ENCODE measurements around the gene GTPBP3. TPM values are rescaled to one million over a fixed set of nuclear protein-coding genes. Genes with fewer than 3 reads are reported as not detected.
A peak's percentile ranks its signal among the peaks of the same experiment; 100 is the strongest.

The GTPBP3 gene
- total RNA-seq, 1 donor from 2014 or later = 28.9 TPM

- no peak for TF ChIP-seq CTCF (IDR thresholded peaks at IDR 0.05)
- no peaks in the 10 kb centered on the region for H3K9me3 Mint-ChIP-seq (ENCODE audit: unreplicated experiment)
- no peaks in the 10 kb centered on the region for H3K36me3 Mint-ChIP-seq (ENCODE audit: unreplicated experiment)
- H3K4me1 Mint-ChIP-seq (ENCODE audit: unreplicated experiment) = peaks cover 23% of the 10 kb centered on the region
- H3K4me3 Mint-ChIP-seq (ENCODE audit: unreplicated experiment) = peak overlapping the region; percentile 86
- peak overlapping the region; percentile 68 for H3K27ac Mint-ChIP-seq (ENCODE audit: unreplicated experiment)
- no peaks in the 10 kb centered on the region for H3K27me3 Mint-ChIP-seq (ENCODE audit: unreplicated experiment)
- DNase-seq (ENCODE audit: extremely low spot score, unreplicated experiment) = no peak
These were observed 1.8 kb upstream of the GTPBP3 start for GRCh38 chr19:17335575-17335974.

DNA sequence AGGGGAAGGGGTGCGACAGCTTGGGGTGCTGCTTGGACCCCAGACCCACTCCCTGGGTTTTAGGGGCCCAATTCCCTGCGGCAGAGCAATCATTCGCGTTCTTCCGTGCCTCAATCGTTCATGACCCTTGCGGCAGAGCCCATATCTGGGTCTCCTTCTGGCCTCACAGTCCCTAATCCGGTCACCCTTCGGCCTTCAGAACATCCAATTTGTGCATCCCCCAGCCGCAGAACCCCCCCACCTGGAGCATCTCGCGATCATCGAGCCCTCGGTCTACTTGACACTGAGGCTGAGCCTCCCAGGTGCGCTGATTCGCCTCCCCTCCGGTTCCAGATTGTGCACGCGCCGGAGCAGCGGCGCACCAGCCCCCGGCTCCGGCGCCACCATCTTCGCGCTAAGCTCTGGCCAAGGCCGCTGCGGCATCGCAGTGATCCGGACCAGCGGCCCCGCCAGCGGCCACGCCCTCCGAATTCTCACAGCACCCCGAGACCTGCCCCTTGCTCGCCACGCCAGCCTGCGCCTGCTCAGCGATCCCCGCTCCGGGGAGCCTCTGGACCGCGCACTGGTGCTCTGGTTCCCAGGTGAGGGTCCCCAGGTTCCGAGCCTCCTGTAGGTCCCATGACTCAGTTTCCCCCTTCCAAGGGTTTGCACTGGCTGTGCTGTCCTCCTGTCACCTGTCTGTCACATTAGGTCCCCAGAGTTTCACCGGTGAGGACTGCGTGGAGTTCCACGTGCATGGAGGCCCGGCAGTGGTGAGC, 501 bp downstream of the GTPBP3 start:
- peak overlapping the region; percentile 41 for H3K27ac Mint-ChIP-seq (ENCODE audit: unreplicated experiment)
- H3K4me1 Mint-ChIP-seq (ENCODE audit: unreplicated experiment) = peaks cover 23% of the 10 kb centered on the region
- DNase-seq (ENCODE audit: extremely low spot score, unreplicated experiment) = no peak
- H3K9me3 Mint-ChIP-seq (ENCODE audit: unreplicated experiment) = no peaks in the 10 kb centered on the region
- TF ChIP-seq CTCF (IDR thresholded peaks at IDR 0.05) = no peak
- H3K36me3 Mint-ChIP-seq (ENCODE audit: unreplicated experiment) = peaks cover 1% of the 10 kb centered on the region
- no peaks in the 10 kb centered on the region for H3K27me3 Mint-ChIP-seq (ENCODE audit: unreplicated experiment)
- peak overlapping the region; percentile 99 for H3K4me3 Mint-ChIP-seq (ENCODE audit: unreplicated experiment)

DNA sequence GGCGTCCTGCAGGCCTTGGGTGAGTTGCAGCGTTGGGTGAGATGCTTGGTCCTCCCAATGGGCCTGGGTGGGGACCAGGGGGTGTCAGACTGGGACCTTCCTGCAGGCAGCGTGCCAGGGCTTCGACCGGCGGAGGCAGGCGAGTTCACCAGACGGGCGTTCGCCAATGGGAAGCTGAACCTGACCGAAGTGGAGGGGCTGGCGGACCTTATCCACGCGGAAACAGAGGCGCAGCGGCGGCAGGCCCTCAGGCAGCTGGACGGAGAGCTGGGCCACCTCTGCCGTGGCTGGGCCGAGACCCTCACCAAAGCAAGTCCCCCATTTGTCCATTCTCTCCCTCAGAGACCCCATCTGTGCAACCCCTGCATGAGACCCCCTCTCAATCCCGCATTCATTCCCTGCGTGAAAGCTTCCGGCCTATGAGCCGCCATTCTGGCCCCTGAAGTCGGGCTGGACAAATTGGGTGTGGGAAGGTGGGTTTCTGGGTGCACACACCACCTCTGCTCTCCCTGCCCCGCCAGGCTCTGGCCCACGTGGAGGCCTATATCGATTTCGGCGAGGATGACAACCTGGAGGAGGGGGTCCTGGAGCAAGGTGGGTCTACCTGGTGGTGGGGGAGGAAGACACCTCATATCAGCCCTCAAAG, 1.2 kb downstream of the GTPBP3 start:
- Mint-ChIP-seq H3K36me3 (ENCODE audit: unreplicated experiment) (peaks cover 1% of the 10 kb centered on the region), H3K4me1 (ENCODE audit: unreplicated experiment) (peaks cover 21% of the 10 kb centered on the region), H3K27me3 (ENCODE audit: unreplicated experiment) (no peaks in the 10 kb centered on the region), H3K4me3 (ENCODE audit: unreplicated experiment) (peak overlapping the region; percentile 99), H3K9me3 (ENCODE audit: unreplicated experiment) (no peaks in the 10 kb centered on the region), H3K27ac (ENCODE audit: unreplicated experiment) (no peak overlapping the region)
- DNase-seq (ENCODE audit: extremely low spot score, unreplicated experiment) = no peak
- TF ChIP-seq CTCF (IDR thresholded peaks at IDR 0.05) = no peak

GRCh38 chr19:17339088-17339741, 1.9 kb downstream of the GTPBP3 start:
- DNase-seq (ENCODE audit: extremely low spot score, unreplicated experiment) = no peak
- Mint-ChIP-seq H3K4me3 (ENCODE audit: unreplicated experiment) (peak overlapping the region; percentile 32), H3K4me1 (ENCODE audit: unreplicated experiment) (peaks cover 18% of the 10 kb centered on the region), H3K9me3 (ENCODE audit: unreplicated experiment) (no peaks in the 10 kb centered on the region), H3K27me3 (ENCODE audit: unreplicated experiment) (no peaks in the 10 kb centered on the region), H3K27ac (ENCODE audit: unreplicated experiment) (no peak overlapping the region), H3K36me3 (ENCODE audit: unreplicated experiment) (peaks cover 1% of the 10 kb centered on the region)
- TF ChIP-seq CTCF (IDR thresholded peaks at IDR 0.05) = no peak

- TF ChIP-seq CTCF (IDR thresholded peaks at IDR 0.05) = no peak
- H3K27me3 Mint-ChIP-seq (ENCODE audit: unreplicated experiment) = no peaks in the 10 kb centered on the region
- peaks cover 11% of the 10 kb centered on the region for H3K4me1 Mint-ChIP-seq (ENCODE audit: unreplicated experiment)
- DNase-seq (ENCODE audit: extremely low spot score, unreplicated experiment) = no peak
- H3K9me3 Mint-ChIP-seq (ENCODE audit: unreplicated experiment) = no peaks in the 10 kb centered on the region
- H3K36me3 Mint-ChIP-seq (ENCODE audit: unreplicated experiment) = peaks cover 1% of the 10 kb centered on the region
- no peak overlapping the region for H3K4me3 Mint-ChIP-seq (ENCODE audit: unreplicated experiment)
- no peak overlapping the region for H3K27ac Mint-ChIP-seq (ENCODE audit: unreplicated experiment)
These were observed 3.0 kb downstream of the GTPBP3 start for GRCh38 chr19:17340302-17340870.
